SKM-1 (cell line): ENCODE results near the gene AHCYL1.

Source experiments
- DNase-seq: peaks from one replicate; lab custom pipeline; 2025; ENCODE audit not compliant: unreplicated experiment; lab: John Stamatoyannopoulos, UW

AHCYL1 gene

DNA sequence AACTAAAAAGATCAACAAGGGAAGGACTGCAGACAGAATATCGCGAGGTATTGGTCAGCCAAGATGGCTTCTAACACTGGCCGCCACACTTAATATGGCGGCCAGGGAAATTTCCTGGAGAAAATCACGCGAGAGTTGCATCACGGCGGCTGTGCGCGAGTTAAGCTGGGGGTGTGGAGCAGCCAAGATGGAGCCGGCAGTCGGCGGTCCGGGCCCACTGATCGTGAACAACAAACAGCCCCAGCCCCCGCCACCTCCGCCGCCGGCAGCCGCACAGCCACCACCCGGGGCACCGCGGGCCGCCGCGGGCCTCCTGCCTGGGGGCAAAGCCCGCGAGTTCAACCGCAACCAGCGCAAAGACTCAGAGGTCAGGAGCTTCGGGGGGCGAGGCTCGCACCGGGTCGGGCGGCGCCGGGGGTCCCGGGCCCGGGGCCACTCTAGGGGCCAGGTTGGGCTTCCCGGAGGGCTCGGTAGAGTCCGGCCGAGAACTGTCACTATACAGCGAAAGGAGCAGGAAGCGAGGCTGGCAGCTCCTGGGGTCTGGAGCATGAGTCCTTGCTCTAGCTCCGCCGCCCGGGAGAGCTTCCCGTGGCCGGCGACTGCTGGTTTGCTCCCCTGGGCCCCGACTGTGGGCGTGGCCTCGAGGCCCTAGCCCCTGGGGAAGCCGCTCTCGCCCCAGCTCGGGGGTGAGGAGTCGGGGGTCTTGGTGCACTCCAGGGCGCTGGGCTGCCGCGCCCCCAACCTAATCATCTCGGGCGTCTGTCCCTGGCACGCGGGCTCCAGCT is 50.1 kb downstream of the AHCYL1 start, which contains the start of gene STRIP1:
TSS of gene STRIP1 (plus strand) at position 174 of the 785 bp plus-strand sequence. CDS start at position 188, 14 bp downstream.
- peak; percentile 89 for DNase-seq

DNA sequence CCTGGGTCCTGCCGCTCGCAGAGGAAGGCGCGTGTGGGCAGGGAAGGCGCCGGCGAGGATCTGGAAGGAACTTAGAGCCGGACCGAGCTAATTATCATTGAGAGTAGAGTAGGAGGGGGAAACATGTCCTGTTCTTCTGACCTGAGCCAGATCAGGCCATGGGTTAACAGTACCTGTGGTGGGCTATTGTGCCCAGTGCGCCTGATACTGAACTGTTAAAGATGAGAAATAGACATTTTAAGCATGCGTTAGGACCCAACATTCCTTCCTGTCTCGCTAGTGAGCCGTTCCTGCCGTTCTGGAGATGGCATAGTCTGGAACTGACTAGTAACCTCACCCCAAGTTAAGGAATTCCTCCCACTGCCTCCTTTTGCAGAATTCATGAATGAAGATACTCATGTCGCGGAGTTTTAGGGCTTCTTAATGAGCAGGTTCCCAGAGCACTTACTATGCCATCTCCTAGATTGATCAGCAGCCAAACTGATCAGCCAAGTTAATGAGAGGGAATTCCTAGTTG is 50.7 kb downstream of the AHCYL1 start:
- no peak for DNase-seq

DNA sequence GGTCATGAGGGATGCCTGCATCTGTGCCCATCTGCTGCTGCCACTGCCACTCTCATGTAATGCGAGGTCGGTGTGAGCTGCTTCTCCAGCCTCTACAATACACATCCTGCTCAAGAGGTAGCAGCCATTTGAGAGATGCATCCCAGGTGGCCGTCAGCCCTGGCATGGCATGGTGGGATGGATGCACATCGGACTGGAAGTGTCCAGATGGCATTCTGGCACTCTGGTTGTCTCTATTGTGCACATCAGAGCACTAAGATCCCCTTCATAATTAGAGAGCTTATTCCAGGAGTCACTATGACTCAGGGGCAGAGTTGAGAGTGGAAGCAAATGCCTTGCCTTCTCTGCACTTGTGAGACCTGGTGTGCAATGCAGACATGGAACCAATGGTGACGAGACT is 53.7 kb downstream of the AHCYL1 start:
- no peak for DNase-seq

DNA sequence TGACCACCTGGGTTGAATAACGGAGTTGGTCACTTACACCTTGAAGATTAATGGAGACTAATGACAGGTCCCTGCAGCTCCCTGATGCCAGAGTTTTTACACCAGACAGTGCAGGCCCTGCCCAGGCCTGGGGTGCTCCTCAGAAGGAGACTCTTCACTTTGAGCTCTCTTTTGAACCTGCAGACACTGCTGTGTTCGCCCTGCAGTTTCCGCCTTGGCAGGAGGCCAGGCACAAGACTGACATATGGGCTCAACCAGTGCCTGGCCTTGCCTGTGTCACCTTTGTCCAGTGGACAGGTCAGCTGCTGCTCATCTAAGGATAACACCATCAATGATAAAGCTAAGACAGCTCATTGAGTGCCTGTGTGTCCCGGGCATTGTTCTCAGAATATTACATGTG is 55.1 kb downstream of the AHCYL1 start:
- no peak for DNase-seq

DNA sequence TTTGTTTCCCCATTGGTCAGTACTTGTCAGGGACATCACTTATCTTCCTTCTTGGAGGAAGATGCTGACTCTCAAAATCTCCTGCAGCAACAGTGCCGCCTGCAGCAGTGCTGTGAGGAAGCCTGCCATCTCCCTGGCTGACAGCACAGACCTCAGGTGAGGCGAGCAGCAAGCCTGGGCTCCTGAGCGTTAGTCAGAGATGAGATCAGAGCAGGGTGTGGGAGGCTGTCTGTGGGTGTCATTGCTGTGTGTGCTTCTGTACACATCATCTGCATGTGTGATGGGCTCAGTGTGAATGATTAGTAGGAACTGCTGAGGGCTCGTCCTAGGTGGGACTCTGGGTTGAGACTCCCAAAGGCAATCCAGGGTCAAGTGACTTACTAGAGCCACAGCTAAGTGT is 56.0 kb downstream of the AHCYL1 start:
- DNase-seq, result no peak

DNA sequence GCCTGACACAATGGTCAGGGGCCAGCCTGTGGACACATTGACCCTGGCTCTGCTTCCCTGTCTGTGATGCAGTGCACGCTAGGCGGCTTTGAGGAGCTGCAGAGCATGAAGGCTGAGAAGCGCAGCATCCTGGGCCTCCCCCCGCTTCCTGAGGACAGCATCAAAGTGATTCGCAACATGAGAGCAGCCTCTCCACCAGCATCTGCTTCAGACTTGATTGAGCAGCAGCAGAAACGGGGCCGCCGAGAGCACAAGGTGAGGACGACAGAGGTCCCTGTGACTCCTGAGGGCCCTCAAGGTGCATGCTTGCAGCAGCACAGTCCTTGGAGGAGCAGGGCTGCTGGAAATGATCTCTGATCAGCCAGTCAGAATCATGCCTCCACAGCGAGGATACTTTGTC is 58.5 kb downstream of the AHCYL1 start:
- no peak for DNase-seq

DNA sequence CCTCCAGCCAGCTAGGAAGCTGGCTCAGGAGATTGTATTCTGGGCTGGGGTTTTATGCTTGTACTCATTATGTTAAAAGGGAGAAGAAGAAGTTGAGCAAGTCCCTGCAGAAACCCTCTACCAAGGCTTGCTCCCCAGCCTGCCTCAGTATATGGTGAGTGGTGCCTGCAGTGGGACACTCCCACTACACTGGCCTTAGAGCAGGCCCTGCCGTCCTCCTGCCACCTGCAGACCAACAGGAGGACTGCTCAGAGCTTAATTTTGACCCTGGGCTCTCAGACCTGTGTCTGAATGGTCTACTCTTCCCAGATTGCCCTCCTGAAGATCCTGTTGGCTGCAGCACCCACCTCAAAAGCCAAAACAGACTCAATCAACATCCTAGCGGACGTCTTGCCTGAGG is 62.9 kb downstream of the AHCYL1 start:
- no peak for DNase-seq

DNA sequence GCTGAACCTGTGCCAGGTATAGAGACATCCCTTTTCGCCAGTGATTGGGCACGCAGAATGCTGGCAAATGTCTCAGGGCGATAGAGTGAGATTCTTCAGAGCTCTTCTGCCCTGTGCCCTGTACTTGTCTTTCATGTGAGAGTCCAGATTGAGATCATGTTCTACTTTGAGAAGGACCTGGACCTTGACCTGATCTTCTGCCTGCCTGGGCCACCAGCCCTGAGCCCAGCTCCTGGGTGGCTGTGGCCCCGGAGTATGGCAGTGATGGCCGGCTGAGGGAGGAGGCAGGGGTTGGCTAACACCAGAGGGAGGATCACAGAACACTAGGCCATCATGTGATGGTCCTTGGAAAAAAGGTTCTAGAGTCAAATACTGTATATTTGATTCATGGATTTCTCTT is 63.7 kb downstream of the AHCYL1 start:
- no peak for DNase-seq

DNA sequence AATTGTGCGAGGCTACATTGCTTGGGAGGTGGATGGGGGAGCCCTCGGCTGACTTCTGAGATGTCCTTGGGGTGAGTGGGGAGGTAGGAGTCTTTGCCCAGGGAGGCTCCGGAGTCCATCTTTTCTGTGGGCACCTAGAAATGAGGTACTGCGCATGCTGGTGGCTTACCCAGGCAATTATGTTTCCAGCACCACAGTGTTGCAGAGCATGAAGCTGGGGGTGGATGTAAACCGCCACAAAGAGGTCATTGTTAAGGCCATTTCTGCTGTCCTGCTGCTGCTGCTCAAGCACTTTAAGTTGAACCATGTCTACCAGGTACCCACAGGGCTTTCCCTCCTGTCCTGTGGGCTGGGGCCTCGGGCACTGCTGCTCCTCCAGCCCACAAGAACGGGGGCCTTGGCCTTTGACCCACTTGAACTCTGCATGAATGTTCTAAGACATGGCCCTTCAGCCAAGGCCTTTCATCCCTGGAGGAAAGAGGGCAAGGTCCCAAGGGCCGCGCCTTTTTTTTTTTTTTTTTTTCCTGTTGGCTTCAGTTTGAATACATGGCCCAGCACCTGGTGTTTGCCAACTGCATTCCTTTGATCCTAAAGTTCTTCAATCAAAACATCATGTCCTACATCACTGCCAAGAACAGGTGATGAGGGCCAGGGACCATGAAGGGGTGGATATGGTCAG is 64.5 kb downstream of the AHCYL1 start:
- no peak for DNase-seq

DNA sequence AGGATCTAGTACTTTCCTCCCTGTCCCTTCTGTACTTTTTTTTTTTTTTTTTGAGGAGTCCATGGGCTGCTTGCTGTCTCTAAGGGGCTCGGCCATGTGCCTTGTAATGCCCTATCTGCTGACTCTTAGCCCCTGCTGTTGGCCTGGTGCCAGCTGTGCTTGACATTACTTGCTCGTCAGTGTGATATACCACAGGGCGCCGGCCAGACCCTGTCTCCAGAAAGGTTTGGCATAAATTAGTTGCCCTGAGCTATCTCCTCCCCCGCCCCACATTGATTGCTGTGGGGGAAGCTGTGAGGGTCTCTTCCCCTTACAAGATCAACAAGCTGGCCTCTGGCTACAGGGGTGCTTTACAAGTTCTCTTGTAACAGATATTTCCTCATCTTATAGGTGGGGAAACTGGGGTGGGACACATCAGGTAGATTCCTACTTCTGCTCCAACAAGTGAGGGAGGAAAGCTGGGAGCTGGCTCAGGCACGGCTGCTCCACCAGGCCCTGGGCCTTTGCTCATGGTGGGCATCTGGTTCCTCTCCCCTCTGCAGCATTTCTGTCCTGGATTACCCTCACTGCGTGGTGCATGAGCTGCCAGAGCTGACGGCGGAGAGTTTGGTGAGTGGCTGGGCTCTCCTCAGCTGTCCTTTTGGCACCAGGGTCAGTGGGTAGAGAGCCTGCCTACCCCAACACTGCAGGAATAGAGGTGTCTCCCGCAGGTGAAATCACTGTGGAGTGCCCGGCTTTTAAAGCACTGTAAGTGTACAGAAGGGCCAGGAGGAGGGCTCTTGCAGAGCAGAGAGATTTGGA is 65.4 kb downstream of the AHCYL1 start:
- no peak for DNase-seq

DNA sequence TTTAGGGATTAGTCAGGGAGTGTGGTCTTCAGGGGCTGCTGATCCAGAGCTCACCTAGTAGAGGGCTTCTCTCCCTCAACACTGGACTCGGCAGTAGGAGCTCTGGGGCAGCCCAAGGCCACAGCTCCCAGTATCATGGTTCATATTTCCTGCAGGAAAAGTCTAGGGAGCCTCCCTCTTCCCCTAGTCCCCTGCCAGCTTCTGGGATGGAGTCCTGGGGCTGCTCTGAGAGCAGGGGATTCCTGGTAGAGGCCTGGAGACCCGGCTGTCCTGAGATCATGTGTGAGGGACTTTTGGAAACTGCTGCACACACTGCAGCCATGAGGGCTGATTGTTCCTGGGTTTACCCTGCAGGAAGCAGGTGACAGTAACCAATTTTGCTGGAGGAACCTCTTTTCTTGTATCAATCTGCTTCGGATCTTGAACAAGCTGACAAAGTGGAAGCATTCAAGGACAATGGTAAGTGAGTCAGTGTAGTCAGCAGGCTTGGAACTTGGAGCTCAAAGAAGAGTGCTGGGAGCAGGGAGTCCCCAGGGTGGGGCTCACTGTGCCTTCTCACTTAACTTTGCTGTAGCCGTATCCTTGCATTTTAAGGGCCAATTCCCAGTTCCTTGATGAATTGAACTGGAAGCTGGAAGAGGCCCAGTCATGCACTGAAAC is 66.2 kb downstream of the AHCYL1 start:
- no peak for DNase-seq

DNA sequence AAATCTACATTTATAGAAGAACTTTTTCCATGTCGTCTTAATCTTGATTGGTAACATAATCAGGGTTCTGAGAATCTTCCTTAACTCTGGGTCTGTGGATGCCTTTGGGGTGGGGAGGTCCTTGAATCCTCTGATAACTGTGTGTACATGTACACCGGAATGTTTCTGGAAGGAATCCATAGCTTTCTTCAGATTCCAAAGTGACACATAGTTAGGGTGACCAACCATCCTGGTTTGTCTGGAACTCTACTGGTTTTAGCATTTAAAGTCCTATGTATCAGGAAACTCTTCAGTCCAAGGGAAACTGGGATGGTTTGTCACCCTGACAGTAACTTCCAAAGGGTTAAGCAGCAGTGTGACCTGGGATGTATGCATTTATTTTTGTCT is 66.7 kb downstream of the AHCYL1 start:
- no peak for DNase-seq

DNA sequence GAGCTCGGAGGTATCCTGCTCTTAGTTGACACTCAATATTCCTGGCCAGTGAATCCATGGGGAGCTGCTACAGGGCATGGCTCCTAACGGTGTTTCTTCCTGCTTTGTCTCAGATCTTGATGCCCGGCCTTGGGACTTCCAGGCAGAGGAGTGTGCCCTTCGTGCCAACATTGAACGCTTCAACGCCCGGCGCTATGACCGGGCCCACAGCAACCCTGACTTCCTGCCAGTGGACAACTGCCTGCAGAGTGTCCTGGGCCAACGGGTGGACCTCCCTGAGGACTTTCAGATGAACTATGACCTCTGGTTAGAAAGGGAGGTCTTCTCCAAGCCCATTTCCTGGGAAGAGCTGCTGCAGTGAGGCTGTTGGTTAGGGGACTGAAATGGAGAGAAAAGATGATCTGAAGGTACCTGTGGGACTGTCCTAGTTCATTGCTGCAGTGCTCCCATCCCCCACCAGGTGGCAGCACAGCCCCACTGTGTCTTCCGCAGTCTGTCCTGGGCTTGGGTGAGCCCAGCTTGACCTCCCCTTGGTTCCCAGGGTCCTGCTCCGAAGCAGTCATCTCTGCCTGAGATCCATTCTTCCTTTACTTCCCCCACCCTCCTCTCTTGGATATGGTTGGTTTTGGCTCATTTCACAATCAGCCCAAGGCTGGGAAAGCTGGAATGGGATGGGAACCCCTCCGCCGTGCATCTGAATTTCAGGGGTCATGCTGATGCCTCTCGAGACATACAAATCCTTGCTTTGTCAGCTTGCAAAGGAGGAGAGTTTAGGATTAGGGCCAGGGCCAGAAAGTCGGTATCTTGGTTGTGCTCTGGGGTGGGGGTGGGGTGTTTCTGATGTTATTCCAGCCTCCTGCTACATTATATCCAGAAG is 69.2 kb downstream of the AHCYL1 start:
- no peak for DNase-seq

DNA sequence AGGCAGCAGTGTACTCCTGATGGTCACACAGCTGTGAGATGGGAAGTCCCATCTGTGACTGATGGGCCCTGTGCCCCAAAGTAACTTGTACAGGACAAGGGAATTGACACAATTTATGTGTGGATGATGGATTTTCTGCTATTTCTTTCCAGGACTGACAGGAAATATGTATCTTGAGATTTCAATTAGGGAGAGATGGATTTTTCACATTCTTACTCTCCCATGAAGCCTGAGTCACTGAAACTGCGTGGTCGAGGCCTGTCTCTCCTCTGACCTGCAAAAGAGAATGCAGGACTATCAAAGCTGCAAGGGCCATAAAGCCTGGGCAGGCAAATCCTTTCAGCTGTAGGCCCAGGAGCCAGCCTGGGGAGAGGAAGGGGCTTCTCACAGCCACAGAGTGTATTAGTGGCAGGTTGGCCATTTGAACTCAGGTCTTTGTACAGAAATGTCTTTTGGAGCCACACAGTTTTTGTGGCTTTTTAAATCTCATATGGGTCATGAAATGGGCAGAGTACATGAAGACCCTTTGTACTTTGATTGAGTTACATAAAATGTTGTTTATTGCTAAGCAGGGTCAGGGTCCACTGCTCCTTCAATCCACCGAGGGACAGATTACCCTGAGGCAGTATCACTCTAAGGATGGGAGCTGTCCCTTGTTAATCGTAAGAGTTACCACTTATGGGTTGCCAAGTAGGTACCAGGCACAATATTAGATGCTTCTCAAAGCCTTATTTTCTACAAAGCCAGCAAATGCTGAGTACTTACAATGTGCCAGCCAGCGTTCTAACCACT is 71.1 kb downstream of the AHCYL1 start:
- no peak for DNase-seq

DNA sequence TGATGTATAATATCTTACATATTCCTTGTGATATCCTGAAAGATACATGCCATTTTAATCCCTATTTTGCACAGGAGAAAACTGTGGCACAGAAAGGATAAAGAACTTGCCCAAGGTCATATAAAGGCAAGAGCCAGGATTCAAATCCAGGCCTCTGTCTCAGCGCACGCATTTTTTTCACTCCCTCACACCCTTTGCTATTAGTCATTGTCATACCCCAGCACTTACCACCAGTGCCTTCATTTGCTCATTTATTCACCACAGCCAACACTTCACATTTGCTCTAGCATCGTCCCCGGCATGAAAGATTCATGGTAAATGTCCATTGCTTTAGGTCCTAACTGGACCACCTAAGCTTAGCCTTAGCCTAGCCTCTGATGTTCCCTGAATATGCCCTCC is 71.7 kb downstream of the AHCYL1 start:
- DNase-seq, result no peak

DNA sequence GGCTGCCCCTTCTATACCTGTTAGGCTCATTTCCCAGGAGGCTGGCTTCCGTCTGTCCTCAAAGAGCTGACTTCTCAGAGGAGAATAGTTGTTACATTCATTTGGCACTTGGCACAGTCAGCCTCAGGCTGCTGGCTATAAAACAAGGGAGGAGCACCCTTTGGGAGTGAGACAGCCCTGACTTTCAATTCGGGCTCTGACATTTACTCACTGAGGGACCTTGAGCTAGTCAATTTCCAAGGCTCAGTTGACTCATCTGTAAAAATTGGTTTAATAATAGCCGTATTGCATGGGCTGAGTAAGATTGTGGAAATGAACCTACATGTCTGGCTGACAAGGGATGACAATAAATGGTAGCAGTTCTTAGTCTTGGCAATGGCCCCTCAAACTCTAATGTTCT is 72.2 kb downstream of the AHCYL1 start:
- no peak for DNase-seq

DNA sequence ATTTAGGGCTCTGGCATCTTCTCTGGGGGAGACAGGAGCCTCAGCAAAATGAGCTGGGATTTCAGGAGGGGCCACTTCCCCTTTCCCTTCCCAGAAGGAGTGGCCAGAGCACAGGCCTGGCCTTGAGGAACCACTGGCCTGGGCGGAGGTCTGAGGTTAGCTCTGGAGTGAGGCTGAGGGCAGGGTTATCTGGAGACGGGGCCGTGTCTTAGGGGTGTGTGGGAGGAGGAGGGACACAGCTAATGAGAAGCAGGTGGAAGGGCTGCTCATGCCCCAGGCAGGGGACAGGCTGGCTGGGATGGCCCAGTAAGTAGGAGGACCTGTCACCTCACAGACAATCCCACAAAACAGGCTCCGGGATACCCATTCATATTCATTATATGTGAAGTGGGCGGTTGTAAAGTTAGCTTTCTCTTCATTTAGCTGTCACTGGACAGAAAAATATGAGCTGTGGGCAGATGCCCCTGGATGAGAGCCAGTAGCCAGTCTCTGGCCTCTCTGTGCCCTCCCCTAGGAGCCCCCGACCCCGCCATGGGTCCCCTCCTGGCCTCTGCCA is 73.5 kb downstream of the AHCYL1 start:
- DNase-seq, result no peak

DNA sequence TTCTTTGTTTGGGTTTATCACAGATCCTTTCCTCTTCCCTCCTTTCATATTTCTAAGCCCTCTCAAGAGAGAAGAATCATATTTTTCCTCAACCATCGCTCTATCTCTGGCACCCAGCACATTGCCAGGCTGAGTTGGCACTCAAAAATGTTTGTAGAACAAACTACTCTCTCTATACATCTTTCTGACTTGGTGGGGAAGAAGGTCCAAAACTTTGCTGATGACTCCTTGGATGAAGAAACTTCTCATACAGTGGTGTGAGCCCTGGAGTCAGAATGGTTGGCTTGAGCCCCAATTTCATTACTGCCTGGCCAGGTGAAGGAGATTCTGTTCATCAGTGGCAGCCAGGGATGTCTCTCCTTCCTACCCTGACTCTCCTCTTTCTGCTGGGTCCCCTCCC is 74.0 kb downstream of the AHCYL1 start:
- no peak for DNase-seq
